Breast epithelium (tissue), 4 donors: Measurements from ENCODE around the gene DXO. TPM values are rescaled to one million over a fixed set of nuclear protein-coding genes. Genes with fewer than 3 reads are reported as not detected.

Experiments
- DNase-seq, 2 donors: peaks; one replicate each; pipeline ENCODE4 v3.0.0-alpha.2; 2019; ENCODE audit warnings: low spot score in 2 of 2
- H3K27ac ChIP-seq, 2 donors: fragments of 200-600 bp; sonication (generic) in 1 of 2; one replicate each; pipeline ENCODE4 v1.5.1; 2016 to 2019; ENCODE audit warnings: mild to moderate bottlenecking in 1 of 2
- H3K27me3 ChIP-seq, 2 donors: fragments of 200-600 bp; sonication (generic) in 1 of 2; one replicate each; pipeline versions ENCODE4 v1.5.1 to v1.6.0; 2017 to 2019; ENCODE audit warnings: control low read depth in 1 of 2, mild to moderate bottlenecking in 1 of 2
- H3K36me3 ChIP-seq: fragments of 200-600 bp; one replicate; pipeline ENCODE4 v1.5.1; 2019
- H3K4me1 ChIP-seq, 2 donors: fragments of 200-600 bp; sonication (generic); one replicate each; pipeline ENCODE4 v1.5.1; 2016 to 2019; ENCODE audit warnings: control low read depth in 1 of 2
- H3K4me3 ChIP-seq, 3 donors: fragments of 200-600 bp; sonication (generic); 1 replicate in 2 of 3; 2 replicates in 1 of 3; pipeline ENCODE4 v1.5.1; 2016 to 2019; ENCODE audit warnings: mild to moderate bottlenecking in 3 of 3, moderate library complexity in 2 of 3
- H3K9me3 ChIP-seq, 2 donors: fragments of 200-600 bp; sonication (generic) in 1 of 2; one replicate each; pipeline ENCODE4 v1.5.1; 2016 to 2019; ENCODE audit warnings: control low read depth in 1 of 2
- POLR2A ChIP-seq: fragments of 450-650 bp; IDR thresholded peaks from one replicate; pipeline ENCODE4 v1.6.1; 2016; ENCODE audit warnings: antibody characterized with exemption, mild to moderate bottlenecking, moderate library complexity
- POLR2AphosphoS5 ChIP-seq, 3 donors: sonication (generic); formaldehyde crosslinking; IDR thresholded peaks; one replicate each; pipeline ENCODE4 v1.6.1; 2017; ENCODE audit warnings: antibody characterized with exemption in 3 of 3
- intact Hi-C: fragments of 100-400 bp; cut with DNase I; formaldehyde crosslinking; loops from one replicate; pipeline ENCODE4 v1.15.1; 2023; ENCODE audit warnings: low total_unique reads
- total RNA-seq, 3 donors: library from RNA; depleted of rRNA; stranded (reverse); fragments of >200 nt; gene quantifications; one replicate each; pipeline ENCODE4 v1.1.0, GENCODE V29; 2016
- TF ChIP-seq, protein P1 (sequence below), 3 donors: fragments of 450-650 bp; IDR thresholded peaks; one replicate each; pipeline ENCODE4 v1.5.1; 2016 to 2017; ENCODE audit warnings: antibody characterized with exemption in 3 of 3, mild to moderate bottlenecking in 3 of 3, moderate library complexity in 3 of 3

Gene DXO
- total RNA-seq, 3 donors from 2014 or later = 12.0 to 28.4 (median 22.0) TPM

DNA sequence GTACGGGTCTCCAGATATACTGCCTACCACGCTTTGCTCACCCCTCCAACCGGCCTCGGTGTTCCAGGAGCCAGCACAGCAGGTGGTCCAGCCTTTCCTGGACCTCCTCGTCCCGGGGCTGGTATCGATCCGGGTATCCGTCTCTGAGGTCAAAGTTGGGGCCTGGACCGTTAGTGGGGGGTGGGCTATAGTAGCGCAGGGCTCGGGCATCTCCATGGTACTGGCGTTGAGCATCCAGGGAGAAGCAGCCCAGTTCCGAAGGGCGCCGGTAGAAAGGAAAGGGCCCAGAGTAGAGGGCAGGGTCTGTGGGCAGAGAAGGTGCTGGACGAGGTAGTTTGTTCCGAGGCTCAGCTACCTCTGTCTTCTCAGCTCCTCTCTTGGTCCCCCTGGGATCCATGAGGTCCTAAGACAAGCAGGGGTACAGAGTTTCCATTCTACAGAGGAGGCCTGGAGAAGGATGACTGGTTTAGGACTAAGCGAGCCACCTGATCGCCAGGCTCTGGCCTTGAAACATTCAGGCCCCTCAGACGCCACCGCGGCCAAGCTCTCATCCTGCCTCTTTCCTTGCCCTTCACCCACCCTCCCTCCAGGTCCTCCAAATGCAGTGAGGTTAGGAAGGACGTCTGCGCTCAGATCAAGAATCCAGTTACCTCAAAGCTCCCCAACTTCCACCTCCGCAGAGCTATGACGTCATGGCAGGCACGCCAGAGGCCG is 502 bp downstream of the DXO start:
- Histone ChIP-seq H3K4me3 (peak overlapping the region; percentile 60 to 99 (median 73)), H3K9me3 (no peaks in the 10 kb centered on the region), H3K4me1 (peaks cover 8 to 15% of the 10 kb centered on the region in 2 donors), H3K27me3 (no peaks in the 10 kb centered on the region), H3K27ac (peak overlapping the region; percentile 99), H3K36me3 (no peaks in the 10 kb centered on the region)
- no peak for DNase-seq
- intact Hi-C loops = loop anchor here (2.0 kb wide), 1 partner anchor 71 kb away; no protein-coding TSS in a partner anchor
- TF ChIP-seq, protein P1, sequence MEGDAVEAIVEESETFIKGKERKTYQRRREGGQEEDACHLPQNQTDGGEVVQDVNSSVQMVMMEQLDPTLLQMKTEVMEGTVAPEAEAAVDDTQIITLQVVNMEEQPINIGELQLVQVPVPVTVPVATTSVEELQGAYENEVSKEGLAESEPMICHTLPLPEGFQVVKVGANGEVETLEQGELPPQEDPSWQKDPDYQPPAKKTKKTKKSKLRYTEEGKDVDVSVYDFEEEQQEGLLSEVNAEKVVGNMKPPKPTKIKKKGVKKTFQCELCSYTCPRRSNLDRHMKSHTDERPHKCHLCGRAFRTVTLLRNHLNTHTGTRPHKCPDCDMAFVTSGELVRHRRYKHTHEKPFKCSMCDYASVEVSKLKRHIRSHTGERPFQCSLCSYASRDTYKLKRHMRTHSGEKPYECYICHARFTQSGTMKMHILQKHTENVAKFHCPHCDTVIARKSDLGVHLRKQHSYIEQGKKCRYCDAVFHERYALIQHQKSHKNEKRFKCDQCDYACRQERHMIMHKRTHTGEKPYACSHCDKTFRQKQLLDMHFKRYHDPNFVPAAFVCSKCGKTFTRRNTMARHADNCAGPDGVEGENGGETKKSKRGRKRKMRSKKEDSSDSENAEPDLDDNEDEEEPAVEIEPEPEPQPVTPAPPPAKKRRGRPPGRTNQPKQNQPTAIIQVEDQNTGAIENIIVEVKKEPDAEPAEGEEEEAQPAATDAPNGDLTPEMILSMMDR (IDR thresholded peaks at IDR 0.05) = no peak
- TF ChIP-seq POLR2A (no peak), POLR2AphosphoS5 (IDR thresholded peaks at IDR 0.05) (no peak)

GRCh38 chr6:31970604-31971271 is 1.2 kb downstream of the DXO start:
- no peak for DNase-seq
- H3K9me3 ChIP-seq = no peaks in the 10 kb centered on the region
- H3K4me3 ChIP-seq = peak overlapping the region; percentile 60 to 99 (median 73)
- H3K27me3 ChIP-seq = no peaks in the 10 kb centered on the region
- peak overlapping the region; percentile 99 for H3K27ac ChIP-seq
- intact Hi-C loops = loop anchor here (2.0 kb wide), 1 partner anchor 70 kb away; no protein-coding TSS in a partner anchor
- no peak for TF ChIP-seq POLR2AphosphoS5 (IDR thresholded peaks at IDR 0.05)
- TF ChIP-seq, protein P1 (IDR thresholded peaks at IDR 0.05) = no peak
- no peak for TF ChIP-seq POLR2A
- H3K36me3 ChIP-seq = no peaks in the 10 kb centered on the region
- peaks cover 8 to 15% of the 10 kb centered on the region in 2 donors for H3K4me1 ChIP-seq

DNA sequence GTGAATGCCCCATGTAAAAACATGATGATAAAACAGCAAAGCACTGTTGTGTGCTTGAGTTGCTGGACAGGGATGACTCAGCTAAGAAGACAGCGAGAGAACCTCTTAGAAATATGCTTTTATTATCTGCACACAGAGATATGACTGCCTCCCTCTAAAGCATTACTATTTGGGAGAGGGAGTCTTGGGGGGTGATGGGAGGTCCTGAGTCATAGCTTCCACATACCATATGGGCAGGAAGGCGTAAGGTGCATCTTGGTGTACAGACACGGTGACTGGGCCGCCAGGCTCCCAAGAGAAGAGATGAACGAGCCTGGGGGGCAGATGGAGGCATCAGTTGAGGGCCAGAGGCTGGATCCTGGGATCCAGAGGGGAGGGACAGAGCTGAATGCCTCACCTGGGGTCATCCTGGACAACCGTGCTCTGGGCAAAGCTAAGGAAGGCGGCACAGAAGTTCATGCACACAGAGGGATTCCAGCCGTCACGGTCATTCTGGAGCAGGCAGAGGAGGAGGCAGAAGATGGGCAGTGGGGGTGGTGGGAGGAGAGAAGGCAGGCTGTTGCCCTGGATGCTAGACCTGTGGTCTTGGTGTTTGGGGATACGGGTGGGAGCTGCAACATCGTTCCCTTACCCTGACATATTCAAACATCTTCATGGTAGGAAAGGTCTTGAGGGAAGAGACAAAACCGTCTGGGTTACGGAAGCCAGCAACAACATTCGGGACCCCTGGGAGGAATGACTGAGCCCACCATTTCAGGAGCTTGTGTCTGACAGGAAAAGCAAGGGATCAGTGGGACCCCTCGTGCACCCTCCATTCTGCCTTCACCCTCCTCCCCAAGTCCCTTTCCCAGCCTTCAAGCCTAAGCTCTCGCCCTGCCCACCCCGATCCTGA is 2.0 kb downstream of the DXO start:
- Histone ChIP-seq H3K27ac (peak overlapping the region; percentile 99), H3K9me3 (no peaks in the 10 kb centered on the region), H3K27me3 (no peaks in the 10 kb centered on the region), H3K4me1 (peaks cover 8 to 15% of the 10 kb centered on the region in 2 donors), H3K36me3 (no peaks in the 10 kb centered on the region), H3K4me3 (no peak overlapping the region)
- no peak for TF ChIP-seq POLR2A
- TF ChIP-seq POLR2AphosphoS5 (IDR thresholded peaks at IDR 0.05) = no peak
- TF ChIP-seq, protein P1 (IDR thresholded peaks at IDR 0.05) = no peak
- intact Hi-C loops = loop anchor here (2.0 kb wide), 1 partner anchor 69 kb away; no protein-coding TSS in a partner anchor
- no peak for DNase-seq

GRCh38 chr6:31968791-31969711 is 2.9 kb downstream of the DXO start:
- Histone ChIP-seq H3K36me3 (no peaks in the 10 kb centered on the region), H3K27ac (no peak overlapping the region), H3K4me1 (peaks cover 8 to 15% of the 10 kb centered on the region in 2 donors), H3K27me3 (no peaks in the 10 kb centered on the region), H3K9me3 (no peaks in the 10 kb centered on the region), H3K4me3 (no peak overlapping the region)
- intact Hi-C loops = no loop called here
- TF ChIP-seq, protein P1 (IDR thresholded peaks at IDR 0.05) = no peak
- no peak for TF ChIP-seq POLR2AphosphoS5 (IDR thresholded peaks at IDR 0.05)
- no peak for TF ChIP-seq POLR2A
- no peak for DNase-seq
